Bronchial epithelial cell (primary cell): ENCODE results near the gene AMER2. TPM values are rescaled to one million over a fixed set of nuclear protein-coding genes. Genes with fewer than 3 reads are reported as not detected.

Source experiments
- DNase-seq: peaks from one replicate; pipeline ENCODE4 v3.0.0-alpha.2; 2010; ENCODE audit warnings: low read depth
- FAIRE-seq: peaks from 2 replicates; lab custom pipeline; 2011; peaks lifted over from hg19 to GRCh38; lab: Jason Lieb, UNC
- H3K27me3 ChIP-seq: 2 replicates; pipeline ENCODE4 v1.5.1; 2011; ENCODE audit warnings: low read length; ENCODE audit not compliant: control insufficient read depth, insufficient read depth
- H3K36me3 ChIP-seq: 2 replicates; pipeline ENCODE4 v1.5.1; 2011; ENCODE audit warnings: low read length; ENCODE audit not compliant: control insufficient read depth, insufficient read depth
- H3K4me3 ChIP-seq: 2 replicates; pipeline ENCODE4 v1.5.1; 2011; ENCODE audit warnings: mild to moderate bottlenecking, low read depth, low read length, control low read depth
- total RNA-seq: library from RNA; depleted of rRNA; stranded (reverse); fragments of >200 nt; gene quantifications from 2 replicates; pipeline ENCODE4 v1.2.1, GENCODE V29; 2014
- TF ChIP-seq, protein P1 (sequence below): IDR thresholded peaks from 2 replicates; pipeline ENCODE4 v1.5.1; 2011; ENCODE audit warnings: mild to moderate bottlenecking, moderate library complexity, low read length, control low read depth, inconsistent platforms; ENCODE audit not compliant: insufficient read depth, severe bottlenecking

The AMER2 gene, protein sequence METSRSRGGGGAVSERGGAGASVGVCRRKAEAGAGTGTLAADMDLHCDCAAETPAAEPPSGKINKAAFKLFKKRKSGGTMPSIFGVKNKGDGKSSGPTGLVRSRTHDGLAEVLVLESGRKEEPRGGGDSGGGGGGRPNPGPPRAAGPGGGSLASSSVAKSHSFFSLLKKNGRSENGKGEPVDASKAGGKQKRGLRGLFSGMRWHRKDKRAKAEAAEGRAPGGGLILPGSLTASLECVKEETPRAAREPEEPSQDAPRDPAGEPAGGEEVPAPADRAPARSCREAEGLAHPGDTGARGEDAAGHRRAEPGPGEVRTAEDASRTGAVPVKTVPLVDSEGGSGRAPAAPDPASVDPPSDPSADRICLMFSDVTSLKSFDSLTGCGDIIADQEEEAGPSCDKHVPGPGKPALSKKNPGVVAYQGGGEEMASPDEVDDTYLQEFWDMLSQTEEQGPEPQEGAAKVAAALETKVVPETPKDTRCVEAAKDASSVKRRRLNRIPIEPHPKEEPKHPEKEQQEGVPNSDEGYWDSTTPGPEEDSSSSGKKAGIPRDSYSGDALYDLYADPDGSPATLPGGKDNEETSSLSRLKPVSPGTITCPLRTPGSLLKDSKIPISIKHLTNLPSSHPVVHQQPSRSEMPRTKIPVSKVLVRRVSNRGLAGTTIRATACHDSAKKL
- total RNA-seq, result not detected in 2 replicates

DNA sequence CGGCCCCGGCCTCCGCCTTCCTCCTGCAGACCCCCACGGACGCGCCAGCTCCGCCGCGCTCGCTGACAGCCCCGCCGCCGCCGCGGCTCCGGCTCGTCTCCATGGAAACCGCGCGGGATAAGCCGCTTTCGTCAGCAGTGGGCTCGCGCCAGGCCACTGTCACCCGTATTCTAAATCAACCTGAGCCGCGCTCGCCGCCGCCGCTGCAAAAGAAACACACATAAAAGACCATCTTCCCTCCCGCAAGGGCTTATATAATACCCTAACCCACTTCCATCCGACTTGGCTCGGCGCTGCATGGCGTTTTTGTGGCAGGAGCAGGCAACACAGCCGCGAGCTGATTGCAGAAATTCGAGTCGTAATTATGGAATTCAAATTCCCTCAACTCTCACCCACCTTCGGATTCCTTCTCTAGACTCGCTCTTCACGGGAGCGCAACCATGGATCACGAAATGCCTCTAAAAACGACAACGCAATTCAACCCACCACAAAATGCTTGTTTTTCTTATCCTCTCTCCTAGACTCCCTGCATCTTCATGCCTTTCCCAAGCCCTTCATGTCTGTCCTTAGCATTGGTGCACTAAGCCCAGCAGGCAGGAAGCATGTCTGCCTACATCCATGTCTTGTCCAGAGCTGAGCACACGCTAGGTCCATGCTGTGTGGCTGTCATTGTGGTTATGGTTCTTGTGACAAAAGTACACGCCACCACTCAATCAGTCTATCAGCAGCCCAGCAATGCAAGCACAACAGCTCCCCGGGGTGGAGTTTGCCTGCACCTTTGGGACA lies at the start of gene AMER2:
AMER2 (minus strand) TSS at position 772 of the 786 bp plus-strand sequence; CDS start at position 103, 669 bp downstream.
- no peak within 1 kb of the TSS for H3K4me3 ChIP-seq

DNA sequence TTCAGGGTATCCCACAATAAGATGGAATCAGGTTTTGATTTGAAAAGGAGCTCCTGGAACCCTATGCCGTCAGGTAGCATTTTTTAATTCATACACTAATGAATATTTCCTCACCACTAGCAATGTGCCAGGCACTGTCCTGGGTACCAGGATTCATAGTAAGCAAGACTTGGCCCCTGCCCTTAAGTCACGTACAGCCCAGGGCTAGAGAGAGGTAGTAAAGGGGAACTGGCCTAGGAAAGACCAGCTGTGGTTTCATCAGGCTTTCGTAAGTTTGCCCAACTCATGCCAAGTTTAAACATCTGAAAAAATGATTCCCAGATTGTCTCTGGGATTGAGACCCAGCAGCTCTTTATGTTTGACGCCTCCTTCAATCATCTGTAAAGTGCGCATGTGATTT lies 45.9 kb upstream of the AMER2 start:
- no peaks in the 10 kb centered on the region for H3K27me3 ChIP-seq
- DNase-seq (no peak), FAIRE-seq (no peak)
- no peaks in the 10 kb centered on the region for H3K36me3 ChIP-seq
- TF ChIP-seq, protein P1, sequence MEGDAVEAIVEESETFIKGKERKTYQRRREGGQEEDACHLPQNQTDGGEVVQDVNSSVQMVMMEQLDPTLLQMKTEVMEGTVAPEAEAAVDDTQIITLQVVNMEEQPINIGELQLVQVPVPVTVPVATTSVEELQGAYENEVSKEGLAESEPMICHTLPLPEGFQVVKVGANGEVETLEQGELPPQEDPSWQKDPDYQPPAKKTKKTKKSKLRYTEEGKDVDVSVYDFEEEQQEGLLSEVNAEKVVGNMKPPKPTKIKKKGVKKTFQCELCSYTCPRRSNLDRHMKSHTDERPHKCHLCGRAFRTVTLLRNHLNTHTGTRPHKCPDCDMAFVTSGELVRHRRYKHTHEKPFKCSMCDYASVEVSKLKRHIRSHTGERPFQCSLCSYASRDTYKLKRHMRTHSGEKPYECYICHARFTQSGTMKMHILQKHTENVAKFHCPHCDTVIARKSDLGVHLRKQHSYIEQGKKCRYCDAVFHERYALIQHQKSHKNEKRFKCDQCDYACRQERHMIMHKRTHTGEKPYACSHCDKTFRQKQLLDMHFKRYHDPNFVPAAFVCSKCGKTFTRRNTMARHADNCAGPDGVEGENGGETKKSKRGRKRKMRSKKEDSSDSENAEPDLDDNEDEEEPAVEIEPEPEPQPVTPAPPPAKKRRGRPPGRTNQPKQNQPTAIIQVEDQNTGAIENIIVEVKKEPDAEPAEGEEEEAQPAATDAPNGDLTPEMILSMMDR, result no peak
- H3K4me3 ChIP-seq, result no peak overlapping the region

More for the DNA sequence above, at the start of gene AMER2:
- FAIRE-seq (no peak), DNase-seq (no peak)
- no peaks in the 10 kb centered on the region for H3K36me3 ChIP-seq
- H3K27me3 ChIP-seq, result peaks cover 32% of the 10 kb centered on the region
- TF ChIP-seq, protein P1, result no peak

DNA sequence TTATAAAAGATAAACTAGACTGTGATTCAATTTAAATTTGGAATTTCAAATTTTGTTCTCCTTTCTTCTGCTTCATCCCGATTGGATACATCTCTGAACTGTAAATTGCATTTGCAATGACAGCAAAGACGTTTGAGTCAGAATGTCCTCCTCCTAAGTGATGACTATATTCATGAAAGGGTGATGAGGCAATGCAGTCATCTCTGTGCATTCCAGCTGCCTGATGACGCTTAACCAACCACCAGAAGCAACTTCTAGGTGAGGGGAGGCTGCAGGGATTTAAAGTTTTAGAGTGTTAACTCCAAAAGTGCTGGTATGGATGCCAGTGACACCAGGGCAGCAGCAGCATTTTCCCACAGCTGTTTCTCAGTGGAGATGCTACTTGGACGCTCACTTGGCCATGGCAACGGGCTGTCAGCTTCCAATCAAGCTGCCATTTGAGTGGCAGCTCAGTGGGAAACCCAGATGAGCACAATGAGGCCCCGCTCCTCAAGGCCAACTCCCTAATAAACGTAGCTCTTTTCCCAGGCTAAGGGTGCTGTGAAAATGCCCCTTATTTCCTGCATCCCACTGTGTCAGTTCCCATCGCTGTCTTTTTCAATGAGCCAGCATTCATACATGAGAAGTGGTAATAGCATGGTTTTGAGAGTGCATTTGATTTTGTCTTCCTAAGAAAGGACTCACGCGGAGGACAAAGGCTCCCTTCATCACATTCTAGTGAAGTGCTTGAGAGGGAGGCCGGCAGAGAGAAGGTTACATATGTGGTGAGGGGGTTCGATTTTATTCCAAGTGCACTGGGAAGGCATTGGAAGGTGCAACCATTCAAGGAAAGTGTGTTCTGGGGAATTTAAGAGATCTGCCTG lies 45.2 kb upstream of the AMER2 start:
- no peak overlapping the region for H3K4me3 ChIP-seq
- DNase-seq (peak; percentile 73), FAIRE-seq (no peak)
- TF ChIP-seq, protein P1, result no peak
- no peaks in the 10 kb centered on the region for H3K36me3 ChIP-seq
- no peaks in the 10 kb centered on the region for H3K27me3 ChIP-seq

DNA sequence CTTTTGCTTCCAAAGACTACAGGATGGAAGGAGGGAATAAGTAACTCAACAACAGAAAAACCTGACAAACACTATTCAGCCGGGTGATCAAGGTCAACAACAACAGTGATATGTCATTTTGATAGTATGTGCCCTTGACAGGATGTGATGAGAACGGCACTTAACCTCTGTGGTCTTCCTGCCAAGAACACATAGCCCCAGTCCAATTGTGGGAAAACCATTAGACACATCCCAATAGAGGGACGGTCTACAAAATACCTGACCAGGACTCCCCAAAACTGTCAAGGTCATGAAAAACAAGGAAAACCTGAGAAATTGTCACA lies 43.1 kb upstream of the AMER2 start:
- FAIRE-seq (peak; percentile 32), DNase-seq (no peak)
- H3K27me3 ChIP-seq, result no peaks in the 10 kb centered on the region
- TF ChIP-seq, protein P1, result no peak
- no peaks in the 10 kb centered on the region for H3K36me3 ChIP-seq
- H3K4me3 ChIP-seq, result no peak overlapping the region
